Ishikawa (cell line): Measurements from ENCODE around the gene CATSPERB.

ENCODE experiments used
- CEBPB ChIP-seq: IDR thresholded peaks from 2 replicates; pipeline ENCODE4 v1.6.1; 2012
- CREB1 ChIP-seq: IDR thresholded peaks from 2 replicates; pipeline ENCODE4 v1.6.1; 2012; ENCODE audit warnings: low read depth
- EP300 ChIP-seq: IDR thresholded peaks from 2 replicates; pipeline ENCODE4 v1.6.1; 2012; ENCODE audit warnings: borderline replicate concordance
- NFIC ChIP-seq: IDR thresholded peaks from 2 replicates; pipeline ENCODE4 v1.6.1; 2012
- TAF1 ChIP-seq: IDR thresholded peaks from 2 replicates; pipeline ENCODE4 v1.6.1; 2012; ENCODE audit warnings: low read depth, mild to moderate bottlenecking
- USF1 ChIP-seq: IDR thresholded peaks from 2 replicates; pipeline ENCODE4 v1.6.1; 2012
- YY1 ChIP-seq: IDR thresholded peaks from 2 replicates; pipeline ENCODE4 v1.6.1; 2012; ENCODE audit warnings: low read depth

GRCh38 chr14:91722386-91722785 is 9.5 kb downstream of the CATSPERB start:
- TF ChIP-seq CEBPB (no peak), YY1 (no peak), NFIC (no peak), CREB1 (no peak), EP300 (no peak), USF1 (no peak), TAF1 (no peak)
